NT2/D1 (cell line): ENCODE data around the gene RCAN1.

Experiments
- SUZ12 ChIP-seq: IDR thresholded peaks from 2 replicates; pipeline ENCODE4 v1.6.1; 2011; ENCODE audit not compliant: insufficient read length, insufficient read depth; ENCODE audit errors: extremely low read depth
- YY1 ChIP-seq: IDR thresholded peaks from 2 replicates; pipeline ENCODE4 v1.6.1; 2011; ENCODE audit not compliant: insufficient read length, insufficient read depth
- ZNF274 ChIP-seq: IDR thresholded peaks from 2 replicates; pipeline ENCODE4 v1.6.1; 2011; ENCODE audit warnings: mild to moderate bottlenecking, low read depth, low read length

GRCh38 chr21:34574601-34575529 is 40.0 kb downstream of the RCAN1 start:
- TF ChIP-seq YY1 (no peak), ZNF274 (no peak), SUZ12 (no peak)
